Prostate gland (tissue), 2 donors: ENCODE results near the gene C1orf174. TPM values are rescaled to one million over a fixed set of nuclear protein-coding genes. Genes with fewer than 3 reads are reported as not detected.

ENCODE experiments used
- DNase-seq: peaks from one replicate; pipeline ENCODE4 v3.0.0-alpha.2; 2019; ENCODE audit warnings: low spot score
- H3K27ac ChIP-seq, 2 donors: fragments of 200-600 bp; sonication (generic); 2 replicates each; pipeline ENCODE4 v1.5.1; 2017 to 2019
- H3K27me3 ChIP-seq: fragments of 200-600 bp; sonication (generic); replicated peaks from 2 replicates; pipeline ENCODE4 v1.5.1; 2019; ENCODE audit not compliant: insufficient read depth
- H3K36me3 ChIP-seq, 2 donors: fragments of 200-600 bp; sonication (generic); 1 replicate in 1 of 2; 2 replicates in 1 of 2; pipeline versions ENCODE4 v1.5.1 to v1.8.1; 2017 to 2019
- H3K4me1 ChIP-seq: fragments of 200-600 bp; sonication (generic); replicated peaks from 2 replicates; pipeline ENCODE4 v1.5.1; 2019
- H3K4me3 ChIP-seq, 2 donors: fragments of 200-600 bp; sonication (generic); 2 replicates each; pipeline ENCODE4 v1.5.1; 2017 to 2019
- H3K9me3 ChIP-seq: fragments of 200-600 bp; sonication (generic); 2 replicates; pipeline ENCODE4 v1.5.1; 2017
- CTCF ChIP-seq, 4 experiments: fragments of 200-600 bp in 2 of 4; fragments of 450-650 bp in 2 of 4; sonication (generic) in 2 of 4; IDR thresholded peaks; 1 replicate in 3 of 4; 2 replicates in 1 of 4; pipeline ENCODE4 v1.5.1; 2016 to 2019; ENCODE audit warnings: antibody characterized with exemption in 4 of 4, mild to moderate bottlenecking in 2 of 4, moderate library complexity in 2 of 4
- POLR2A ChIP-seq: fragments of 450-650 bp; IDR thresholded peaks from one replicate; pipeline ENCODE4 v1.6.1; 2016; ENCODE audit warnings: antibody characterized with exemption, mild to moderate bottlenecking
- POLR2AphosphoS5 ChIP-seq: sonication (generic); formaldehyde crosslinking; IDR thresholded peaks from one replicate; pipeline ENCODE4 v1.6.1; 2017; ENCODE audit warnings: antibody characterized with exemption
- WGBS: methylation state at CpG from one replicate; pipeline ENCODE4 v1.1.5; 2018; 5-methylcytosine and 5-hydroxymethylcytosine counted together
- intact Hi-C: fragments of 100-400 bp; cut with DNase I; formaldehyde crosslinking; loops from one replicate; pipeline ENCODE4 v1.14.2; 2022
- total RNA-seq, 2 donors: library from RNA; depleted of rRNA; stranded (reverse); fragments of >200 nt; gene quantifications; one replicate each; pipeline ENCODE4 v1.1.0, GENCODE V29; 2016

C1orf174 gene
- total RNA-seq, 2 donors from 2014 or later = 27.1 to 32.7 TPM

DNA sequence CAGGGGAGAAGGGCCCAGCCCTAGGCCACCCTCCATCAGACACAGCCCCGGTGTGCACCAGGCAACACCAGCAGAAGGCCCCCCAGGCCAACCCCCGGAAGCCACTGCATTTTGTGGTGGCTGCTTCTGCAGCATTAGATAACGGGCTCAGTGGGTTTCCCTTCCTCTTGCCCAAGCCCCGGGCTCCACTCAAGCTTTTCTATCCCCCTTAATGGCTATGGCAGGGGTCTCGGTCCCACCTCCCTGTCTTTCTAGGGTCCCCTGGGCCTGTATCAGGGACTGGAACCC lies 18.9 kb downstream of the C1orf174 start:
- DNase-seq = no peak
- Histone ChIP-seq H3K36me3 (no peaks in the 10 kb centered on the region), H3K27ac (no peak overlapping the region), H3K4me3 (no peak overlapping the region), H3K4me1 (no peaks in the 10 kb centered on the region), H3K27me3 (no peaks in the 10 kb centered on the region), H3K9me3 (no peaks in the 10 kb centered on the region)
- intact Hi-C loops = no loop called here
- WGBS = 85% methylated on average over 5 of the region's 5 CpGs
- TF ChIP-seq POLR2A (no peak), POLR2AphosphoS5 (no peak), CTCF (IDR thresholded peaks at IDR 0.05) (no peak)

- intact Hi-C loops = no loop called here
- DNase-seq = no peak
- no peaks in the 10 kb centered on the region for H3K9me3 ChIP-seq
- no peaks in the 10 kb centered on the region for H3K27me3 ChIP-seq
- TF ChIP-seq POLR2A (no peak), CTCF (IDR thresholded peaks at IDR 0.05) (no peak), POLR2AphosphoS5 (no peak)
- no peak overlapping the region for H3K4me3 ChIP-seq
- no peak overlapping the region for H3K27ac ChIP-seq
- no peaks in the 10 kb centered on the region for H3K36me3 ChIP-seq
- WGBS = 92% methylated on average over 20 of the region's 20 CpGs
- no peaks in the 10 kb centered on the region for H3K4me1 ChIP-seq
Measured at GRCh38 chr1:3880429-3881192, 19.5 kb downstream of the C1orf174 start.

- Histone ChIP-seq H3K27me3 (no peaks in the 10 kb centered on the region), H3K9me3 (no peaks in the 10 kb centered on the region), H3K4me1 (no peaks in the 10 kb centered on the region), H3K27ac (no peak overlapping the region), H3K4me3 (no peak overlapping the region), H3K36me3 (no peaks in the 10 kb centered on the region)
- no peak for DNase-seq
- no peak for TF ChIP-seq CTCF (IDR thresholded peaks at IDR 0.05)
- TF ChIP-seq POLR2AphosphoS5 = no peak
- TF ChIP-seq POLR2A = no peak
- intact Hi-C loops = no loop called here
- 93% methylated on average over 9 of the region's 9 CpGs for WGBS
Measured at GRCh38 chr1:3879787-3880428, 20.2 kb downstream of the C1orf174 start.

GRCh38 chr1:3879099-3879498 lies 21.0 kb downstream of the C1orf174 start:
- H3K4me1 ChIP-seq = no peaks in the 10 kb centered on the region
- WGBS = 98% methylated on average over 7 of the region's 7 CpGs

More at GRCh38 chr1:3879099-3879498, 21.0 kb downstream of the C1orf174 start:
- intact Hi-C loops = no loop called here
- no peaks in the 10 kb centered on the region for H3K36me3 ChIP-seq
- no peak for TF ChIP-seq POLR2AphosphoS5
- TF ChIP-seq CTCF (IDR thresholded peaks at IDR 0.05) = no peak
- TF ChIP-seq POLR2A = no peak
- no peaks in the 10 kb centered on the region for H3K27me3 ChIP-seq
- H3K4me3 ChIP-seq = no peak overlapping the region
- DNase-seq = no peak
- H3K9me3 ChIP-seq = no peaks in the 10 kb centered on the region
- H3K27ac ChIP-seq = no peak overlapping the region
